ENCODE data around the gene PEX14. TPM values are rescaled to one million over a fixed set of nuclear protein-coding genes. Genes with fewer than 3 reads are reported as not detected.

PEX14 gene
- total RNA-seq, 2 experiments from 2014 or later: 13.3 to 14.8 TPM

DNA sequence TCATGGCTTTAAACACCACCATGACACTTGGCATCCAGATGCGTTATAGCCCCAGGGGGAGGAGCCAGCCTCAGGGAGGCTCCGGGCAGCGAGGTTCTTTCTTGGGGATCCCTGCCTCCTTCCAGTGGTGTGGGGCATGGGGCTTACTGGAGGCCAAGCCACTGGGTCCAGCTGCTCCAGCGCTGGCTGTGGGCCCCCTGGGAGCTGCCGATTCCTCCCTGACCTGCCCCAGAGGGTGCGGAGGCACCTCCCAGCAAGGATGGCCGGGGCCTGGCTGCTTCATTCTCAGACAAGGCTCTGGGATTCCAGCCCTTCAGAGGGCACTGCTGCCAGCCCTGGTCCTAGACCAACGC, 159.3 kb downstream of the PEX14 start:
- intact Hi-C loops (cut with DNase I, micrococcal nuclease): loop anchor here (5.0 to 10.0 kb wide), 2 partner anchors 119 to 132 kb away; no protein-coding TSS in a partner anchor
- H3K27me3 Mint-ChIP-seq: no peaks in the 10 kb centered on the region
- Histone ChIP-seq H3K27me3 (ENCODE audit: control insufficient read depth in 1 of 2, insufficient read depth in 2 of 2, low read length in 2 of 2) (no peaks in the 10 kb centered on the region), H3K27ac (ENCODE audit: low read depth in 1 of 2, low read length in 2 of 2) (no peak overlapping the region), H3K4me1 (ENCODE audit: insufficient read depth, low read length) (peaks cover 6% of the 10 kb centered on the region), H3K36me3 (ENCODE audit: insufficient read depth, low read length) (peaks cover 10% of the 10 kb centered on the region), H3K4me3 (ENCODE audit: low read length) (no peak overlapping the region), H3K9me3 (ENCODE audit: control insufficient read depth in 1 of 2, insufficient read depth in 1 of 2, low read length in 2 of 2) (peaks cover 0 to 4% of the 10 kb centered on the region in 2 experiments)
- DNase-seq (no peak), ATAC-seq (ENCODE audit: poor library complexity) (no peak)
- no peak overlapping the region for H3K27ac Mint-ChIP-seq
- H3K36me3 Mint-ChIP-seq (ENCODE audit: low read depth): peaks cover 7% of the 10 kb centered on the region
- no peaks in the 10 kb centered on the region for H3K9me3 Mint-ChIP-seq
- ChIA-PET CTCF (no interaction called here), POLR2A (no interaction called here)
- H3K4me3 Mint-ChIP-seq: no peak overlapping the region
- H3K4me1 Mint-ChIP-seq (ENCODE audit: low read depth): no peaks in the 10 kb centered on the region
- TF ChIP-seq, protein P1, sequence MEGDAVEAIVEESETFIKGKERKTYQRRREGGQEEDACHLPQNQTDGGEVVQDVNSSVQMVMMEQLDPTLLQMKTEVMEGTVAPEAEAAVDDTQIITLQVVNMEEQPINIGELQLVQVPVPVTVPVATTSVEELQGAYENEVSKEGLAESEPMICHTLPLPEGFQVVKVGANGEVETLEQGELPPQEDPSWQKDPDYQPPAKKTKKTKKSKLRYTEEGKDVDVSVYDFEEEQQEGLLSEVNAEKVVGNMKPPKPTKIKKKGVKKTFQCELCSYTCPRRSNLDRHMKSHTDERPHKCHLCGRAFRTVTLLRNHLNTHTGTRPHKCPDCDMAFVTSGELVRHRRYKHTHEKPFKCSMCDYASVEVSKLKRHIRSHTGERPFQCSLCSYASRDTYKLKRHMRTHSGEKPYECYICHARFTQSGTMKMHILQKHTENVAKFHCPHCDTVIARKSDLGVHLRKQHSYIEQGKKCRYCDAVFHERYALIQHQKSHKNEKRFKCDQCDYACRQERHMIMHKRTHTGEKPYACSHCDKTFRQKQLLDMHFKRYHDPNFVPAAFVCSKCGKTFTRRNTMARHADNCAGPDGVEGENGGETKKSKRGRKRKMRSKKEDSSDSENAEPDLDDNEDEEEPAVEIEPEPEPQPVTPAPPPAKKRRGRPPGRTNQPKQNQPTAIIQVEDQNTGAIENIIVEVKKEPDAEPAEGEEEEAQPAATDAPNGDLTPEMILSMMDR (IDR thresholded peaks at IDR 0.05): no peak

DNA sequence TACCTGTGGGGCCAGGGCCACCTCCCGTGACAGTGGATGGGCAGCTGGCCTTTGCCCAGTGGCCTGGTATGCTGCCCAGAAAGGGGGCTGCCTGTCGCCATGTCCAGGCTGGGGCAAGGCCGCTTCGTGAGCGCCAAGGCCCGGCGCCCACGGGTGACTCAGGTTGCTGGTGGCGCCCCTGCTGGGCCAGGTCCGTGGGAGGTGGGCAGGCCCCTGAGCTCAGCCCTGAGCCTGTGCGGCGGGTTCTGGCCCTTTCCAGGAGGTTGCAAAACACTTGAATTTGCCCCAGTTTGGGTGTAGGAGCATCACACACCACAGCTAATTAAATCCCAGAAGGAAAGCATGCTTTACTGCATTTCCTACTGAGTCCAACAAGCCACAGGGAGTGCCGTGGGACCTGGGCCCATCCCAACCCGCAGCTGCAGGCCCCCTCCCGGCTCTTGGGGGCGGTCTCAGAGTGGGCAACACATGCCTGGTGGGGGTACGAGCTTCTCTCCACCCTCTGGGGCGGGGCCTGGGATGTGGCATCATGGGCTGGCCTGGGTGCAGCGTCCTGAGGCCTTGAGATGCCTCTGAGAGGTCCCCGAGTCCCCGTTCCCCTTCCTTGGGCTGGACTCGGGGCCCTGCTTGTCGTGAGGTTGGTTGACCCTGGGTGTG, 159.8 kb downstream of the PEX14 start:
- H3K27me3 ChIP-seq (ENCODE audit: control insufficient read depth in 1 of 2, insufficient read depth in 2 of 2, low read length in 2 of 2): no peaks in the 10 kb centered on the region
- TF ChIP-seq, protein P1 (IDR thresholded peaks at IDR 0.05): no peak
- H3K9me3 ChIP-seq (ENCODE audit: control insufficient read depth in 1 of 2, insufficient read depth in 1 of 2, low read length in 2 of 2): peaks cover 0 to 8% of the 10 kb centered on the region in 2 experiments
- DNase-seq (no peak), ATAC-seq (ENCODE audit: poor library complexity) (no peak)
- no peak overlapping the region for H3K27ac ChIP-seq (ENCODE audit: low read depth in 1 of 2, low read length in 2 of 2)
- peaks cover 7% of the 10 kb centered on the region for H3K36me3 Mint-ChIP-seq (ENCODE audit: low read depth)
- H3K27ac Mint-ChIP-seq: no peak overlapping the region
- H3K4me3 ChIP-seq (ENCODE audit: low read length): no peak overlapping the region
- intact Hi-C loops (cut with DNase I, micrococcal nuclease): loop anchor here (5.0 to 10.0 kb wide), 2 partner anchors 120 to 132 kb away; no protein-coding TSS in a partner anchor
- no peaks in the 10 kb centered on the region for H3K9me3 Mint-ChIP-seq
- POLR2A ChIA-PET: no interaction called here
- no peaks in the 10 kb centered on the region for H3K4me1 Mint-ChIP-seq (ENCODE audit: low read depth)
- CTCF ChIA-PET: no interaction called here
- H3K27me3 Mint-ChIP-seq: no peaks in the 10 kb centered on the region
- H3K4me1 ChIP-seq (ENCODE audit: insufficient read depth, low read length): peaks cover 6% of the 10 kb centered on the region
- no peak overlapping the region for H3K4me3 Mint-ChIP-seq
- H3K36me3 ChIP-seq (ENCODE audit: insufficient read depth, low read length): peaks cover 5% of the 10 kb centered on the region

DNA sequence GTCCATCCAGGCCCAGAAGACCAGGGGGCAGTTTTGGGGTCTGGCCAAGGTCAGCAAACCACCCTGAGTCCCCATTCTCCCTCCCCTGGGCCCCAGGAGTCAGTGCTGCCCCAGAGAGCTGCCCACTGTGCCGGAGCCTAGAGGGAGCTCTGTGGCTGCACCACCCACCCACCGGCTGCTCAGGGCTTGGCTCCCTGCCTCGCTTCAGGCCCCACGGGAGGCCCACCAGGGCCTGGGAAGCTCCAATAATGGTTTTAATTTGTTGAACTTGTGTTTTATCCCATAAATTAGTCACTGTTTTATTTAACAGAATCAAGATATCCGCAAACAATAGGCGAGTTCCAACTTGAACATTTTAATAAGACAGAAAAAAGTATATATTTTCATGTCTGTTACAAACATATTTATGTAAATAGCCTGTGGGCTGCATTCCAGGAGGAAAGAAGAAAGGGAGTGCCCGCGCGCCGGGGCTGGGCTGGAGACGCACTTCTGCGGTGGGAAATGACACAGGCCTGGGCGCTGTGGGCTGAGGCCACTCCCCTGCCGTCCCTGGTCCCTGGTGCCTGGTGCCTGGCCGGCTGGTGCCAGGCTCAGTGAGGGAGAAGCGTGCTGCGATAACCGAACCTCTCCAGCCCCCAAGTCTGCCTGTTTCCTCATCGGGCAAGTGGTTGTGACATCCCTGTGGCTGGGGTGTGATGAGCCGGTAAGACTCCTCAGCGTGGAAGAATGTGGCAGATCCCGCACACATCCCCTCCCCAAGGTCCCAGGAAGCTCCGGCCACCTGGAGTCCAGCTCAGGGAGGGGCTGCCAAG, 160.5 kb downstream of the PEX14 start:
- Mint-ChIP-seq H3K9me3 (no peaks in the 10 kb centered on the region), H3K27ac (no peak overlapping the region), H3K27me3 (no peaks in the 10 kb centered on the region), H3K36me3 (ENCODE audit: low read depth) (peaks cover 7% of the 10 kb centered on the region), H3K4me1 (ENCODE audit: low read depth) (no peaks in the 10 kb centered on the region), H3K4me3 (no peak overlapping the region)
- Histone ChIP-seq H3K9me3 (ENCODE audit: control insufficient read depth in 1 of 2, insufficient read depth in 1 of 2, low read length in 2 of 2) (peaks cover 0 to 10% of the 10 kb centered on the region in 2 experiments), H3K4me1 (ENCODE audit: insufficient read depth, low read length) (peaks cover 6% of the 10 kb centered on the region), H3K36me3 (ENCODE audit: insufficient read depth, low read length) (peaks cover 3% of the 10 kb centered on the region), H3K27ac (ENCODE audit: low read depth in 1 of 2, low read length in 2 of 2) (no peak overlapping the region), H3K4me3 (ENCODE audit: low read length) (no peak overlapping the region), H3K27me3 (ENCODE audit: control insufficient read depth in 1 of 2, insufficient read depth in 2 of 2, low read length in 2 of 2) (no peaks in the 10 kb centered on the region)
- ChIA-PET CTCF (no interaction called here), POLR2A (no interaction called here)
- no peak for DNase-seq
- intact Hi-C loops (cut with DNase I, micrococcal nuclease): loop anchor here in 1 of 2 experiments (10.0 kb wide), 1 partner anchor 120 kb away; no protein-coding TSS in a partner anchor
- TF ChIP-seq, protein P1 (IDR thresholded peaks at IDR 0.05): no peak
- no peak for ATAC-seq (ENCODE audit: poor library complexity)
